Endothelial cell of umbilical vein (primary cell): ENCODE results near the gene RBM8A. TPM values are rescaled to one million over a fixed set of nuclear protein-coding genes. Genes with fewer than 3 reads are reported as not detected.

Source experiments
- BruUV-seq: library from RNA; stranded (reverse); fragments of 400-500 nt; replicated peaks from 2 replicates; lab custom pipeline; 2021; lab: Mats Ljungman, UMichigan
- CTCF ChIA-PET: fragments of 300-600, 350-600 bp; sonication (Branson Sonifier 250); formaldehyde crosslinking; loops from one replicate; lab custom pipeline; 2021; ENCODE audit warnings: antibody characterized with exemption, inconsistent platforms; lab: Charles Lee
- POLR2A ChIA-PET: fragments of 300-600, 350-600 bp; sonication (Branson Sonifier 250); formaldehyde crosslinking; loops from one replicate; lab custom pipeline; 2021; ENCODE audit warnings: antibody characterized with exemption, inconsistent platforms; lab: Charles Lee
- DNase-seq: peaks from one replicate; pipeline ENCODE4 v3.0.0-alpha.2; 2011; ENCODE audit warnings: low read depth, low spot score
- FAIRE-seq: peaks from 2 replicates; lab custom pipeline; 2011; peaks lifted over from hg19 to GRCh38; lab: Jason Lieb, UNC
- H2AFZ ChIP-seq: 2 replicates; pipeline ENCODE4 v1.6.0; 2012; ENCODE audit warnings: low read depth, low read length, control low read depth, inconsistent platforms
- H3K27ac ChIP-seq: 2 replicates; pipeline ENCODE4 v1.5.1; 2011; ENCODE audit warnings: low read depth, mild to moderate bottlenecking, control low read depth, low read length, moderate library complexity; ENCODE audit not compliant: insufficient read depth
- H3K27me3 ChIP-seq, 2 experiments: 2 replicates each; pipeline versions ENCODE4 v1.6.0 to v1.6.1; 2011; ENCODE audit warnings: low read length in 2 of 2, mixed read lengths in 1 of 2; ENCODE audit not compliant: control insufficient read depth in 2 of 2, insufficient read depth in 2 of 2
- H3K36me3 ChIP-seq, 2 experiments: 2 replicates in 1 of 2; 3 replicates in 1 of 2; pipeline ENCODE4 v1.5.1; 2011; ENCODE audit warnings: low read length in 2 of 2, mild to moderate bottlenecking in 1 of 2, moderate library complexity in 1 of 2; ENCODE audit not compliant: control insufficient read depth in 2 of 2, insufficient read depth in 2 of 2; ENCODE audit errors: extremely low read depth in 1 of 2
- H3K4me1 ChIP-seq: 3 replicates; pipeline ENCODE4 v1.5.1; 2011; ENCODE audit warnings: mild to moderate bottlenecking, low read length; ENCODE audit not compliant: control insufficient read depth, insufficient read depth; ENCODE audit errors: extremely low read depth
- H3K4me2 ChIP-seq: 2 replicates; pipeline ENCODE4 v1.6.1; 2011; ENCODE audit warnings: low read length, control low read depth, mixed read lengths; ENCODE audit not compliant: insufficient read depth
- H3K4me3 ChIP-seq, 3 experiments: fragments of 200-600 bp in 1 of 3; sonication (generic), shearing (Covaris generic) in 1 of 3; replicated peaks in 1 of 3; 2 replicates each; pipeline ENCODE4 v1.5.1; 2011 to 2016; ENCODE audit warnings: control low read depth in 3 of 3, low read length in 3 of 3, mild to moderate bottlenecking in 2 of 3, inconsistent platforms in 1 of 3, low read depth in 1 of 3, moderate library complexity in 1 of 3; ENCODE audit not compliant: insufficient read depth in 1 of 3
- H3K79me2 ChIP-seq: 2 replicates; pipeline ENCODE4 v1.6.0; 2012; ENCODE audit warnings: low read length, inconsistent platforms; ENCODE audit not compliant: control insufficient read depth, insufficient read depth
- H3K9ac ChIP-seq: replicated peaks from 2 replicates; pipeline ENCODE3; 2011; ENCODE audit warnings: low read length, control low read depth; ENCODE audit not compliant: insufficient read depth; ENCODE audit errors: extremely low read depth
- H3K9me1 ChIP-seq: replicated peaks from 3 replicates; pipeline ENCODE4 v1.6.0; 2011; ENCODE audit warnings: mild to moderate bottlenecking, low read length; ENCODE audit not compliant: control insufficient read depth, insufficient read depth; ENCODE audit errors: extremely low read depth
- H3K9me3 ChIP-seq: replicated peaks from 2 replicates; pipeline ENCODE4 v1.5.1; 2012; ENCODE audit warnings: low read length, inconsistent platforms; ENCODE audit not compliant: control insufficient read depth, insufficient read depth
- H4K20me1 ChIP-seq: replicated peaks from 2 replicates; pipeline ENCODE3; 2011; ENCODE audit warnings: mild to moderate bottlenecking, low read length; ENCODE audit not compliant: control insufficient read depth, insufficient read depth; ENCODE audit errors: extremely low read depth
- FOS ChIP-seq: IDR thresholded peaks from 2 replicates; pipeline ENCODE4 v1.6.1; 2011; ENCODE audit warnings: mild to moderate bottlenecking, low read length, moderate library complexity, borderline replicate concordance; ENCODE audit not compliant: insufficient read depth
- JUN ChIP-seq: IDR thresholded peaks from 2 replicates; pipeline ENCODE4 v1.6.1; 2011; ENCODE audit warnings: borderline replicate concordance, low read depth; ENCODE audit not compliant: insufficient read length, insufficient read depth
- MAX ChIP-seq: IDR thresholded peaks from 2 replicates; pipeline ENCODE4 v1.6.1; 2011; ENCODE audit not compliant: insufficient read depth, insufficient read length
- POLR2A ChIP-seq: IDR thresholded peaks from 2 replicates; pipeline ENCODE4 v1.6.1; 2012; ENCODE audit warnings: low read depth, mild to moderate bottlenecking, control low read depth, low read length
- POLR2AphosphoS5 ChIP-seq: IDR thresholded peaks from 2 replicates; pipeline ENCODE4 v1.6.1; 2012; ENCODE audit warnings: low read depth, mild to moderate bottlenecking, control low read depth, low read length, moderate library complexity; ENCODE audit not compliant: insufficient read depth
- dilution Hi-C: fragments of 300-500 bp; cut with MboI; formaldehyde crosslinking; loops from one replicate; pipeline ENCODE4 v1.15.0; 2019; ENCODE audit warnings: low sequenced_read_pairs; ENCODE audit not compliant: extremely low pct_ligation_motif_present
- intact Hi-C: fragments of 100-400 bp; cut with micrococcal nuclease; formaldehyde crosslinking; loops from one replicate; pipeline ENCODE4 v1.10.0; 2022
- polyA plus RNA-seq, 4 experiments: library from polyadenylated mRNA; depleted of rRNA in 3 of 4; stranded (reverse) in 3 of 4; unstranded in 1 of 4; fragments of >200 nt; gene quantifications; 2 replicates each; pipeline versions ENCODE4 v1.2.1 to v1.2.3, GENCODE V29; 2011 to 2012; ENCODE audit warnings: missing spikeins in 1 of 4
- total RNA-seq: library from RNA; stranded (reverse); gene quantifications from 2 replicates; pipeline ENCODE4 v1.2.3, GENCODE V29; 2021

RBM8A gene
- total and polyA plus RNA-seq, 2 donors (not counting 3 experiments of a cell fraction or from before 2014, with no cell fraction given), result 192 to 194 TPM

GRCh38 chr1:145960468-145961108 is 33.3 kb upstream of the RBM8A start:
- Histone ChIP-seq H3K4me1 (peaks cover 51% of the 10 kb centered on the region), H3K4me3 (peak overlapping the region; percentile 32 to 75 (median 73)), H4K20me1 (no peaks in the 10 kb centered on the region), H3K27ac (no peak overlapping the region), H3K36me3 (no peaks in the 10 kb centered on the region), H3K9ac (peak overlapping the region; percentile 53), H3K9me1 (no peaks in the 10 kb centered on the region), H3K4me2 (peak overlapping the region; percentile 86), H3K9me3 (no peaks in the 10 kb centered on the region), H3K79me2 (peaks cover 17% of the 10 kb centered on the region), H3K27me3 (no peaks in the 10 kb centered on the region), H2AFZ (peak overlapping the region; percentile 95)
- ChIA-PET POLR2A (no interaction called here), CTCF (interaction anchor here (1.5 kb wide), 1 partner anchor 47 kb away, joined by 4 read pairs; no protein-coding TSS in a partner anchor)
- intact Hi-C loops, result no loop called here
- peak; percentile 72 for DNase-seq
- TF ChIP-seq MAX, result no peak
- peak; percentile 54 for TF ChIP-seq POLR2AphosphoS5
- no peak for TF ChIP-seq FOS
- dilution Hi-C loops, result no loop called here
- FAIRE-seq, result peak; percentile 87
- BruUV-seq, result no TSS peak

DNA sequence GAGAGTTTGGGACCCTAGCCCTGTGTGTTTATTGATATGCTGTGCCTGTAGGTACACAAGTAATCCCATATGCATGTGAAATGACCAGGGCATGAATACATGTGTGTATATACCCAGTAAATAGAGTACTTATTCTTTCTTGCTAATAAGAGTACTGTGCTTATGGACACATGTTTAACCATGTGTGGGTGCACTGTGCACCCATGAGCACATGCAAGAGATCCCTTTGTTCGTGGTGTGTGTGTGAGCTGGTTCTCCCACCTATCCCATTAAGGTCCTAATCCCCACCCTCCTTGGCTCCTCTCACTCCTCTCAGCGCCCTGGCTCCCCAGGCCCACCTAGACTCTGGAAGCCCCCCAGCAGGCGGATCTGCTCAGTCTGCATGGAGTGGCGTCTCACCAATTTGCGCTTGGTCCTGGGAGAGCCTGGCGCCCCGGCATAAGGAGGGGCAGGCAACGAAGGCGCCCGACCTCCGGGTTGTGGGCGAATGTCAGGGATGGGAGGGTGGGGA is 32.7 kb upstream of the RBM8A start:
- CTCF ChIA-PET, result interaction anchor here (1.5 kb wide), 1 partner anchor 47 kb away, joined by 4 read pairs; no protein-coding TSS in a partner anchor

More for the DNA sequence above, 32.7 kb upstream of the RBM8A start:
- no peak for DNase-seq
- no peaks in the 10 kb centered on the region for H3K36me3 ChIP-seq
- peak overlapping the region in 1 of 3 experiments; percentile 32 for H3K4me3 ChIP-seq
- H2AFZ ChIP-seq, result peak overlapping the region; percentile 95
- TF ChIP-seq JUN (no peak), FOS (no peak), POLR2A (no peak), POLR2AphosphoS5 (no peak)
- dilution Hi-C loops (no loop called here), intact Hi-C loops (loop anchor here (5.0 kb wide), 1 partner anchor 53 kb away; no protein-coding TSS in a partner anchor)
- no peak overlapping the region for H3K4me2 ChIP-seq
- no TSS peak for BruUV-seq
- H3K27me3 ChIP-seq, result no peaks in the 10 kb centered on the region
- no peaks in the 10 kb centered on the region for H4K20me1 ChIP-seq
- peaks cover 23% of the 10 kb centered on the region for H3K79me2 ChIP-seq
- H3K9ac ChIP-seq, result no peak overlapping the region
- no peak overlapping the region for H3K27ac ChIP-seq
- H3K9me3 ChIP-seq, result no peaks in the 10 kb centered on the region
- FAIRE-seq, result no peak
- peaks cover 57% of the 10 kb centered on the region for H3K4me1 ChIP-seq
- POLR2A ChIA-PET, result no interaction called here
- H3K9me1 ChIP-seq, result no peaks in the 10 kb centered on the region
